C1 segment of cervical spinal cord (tissue), 14 donors: ENCODE data around the gene ALG10B.
"Not testable (repeated sequence)": the region's sequence is repeated elsewhere in the genome, so short reads cannot be mapped to it uniquely, and the experiment has no call there.

Experiments used
- DNase-seq, 14 donors: peaks; one replicate each; lab custom pipeline; 2025; lab: John Stamatoyannopoulos, UW

Gene ALG10B, protein sequence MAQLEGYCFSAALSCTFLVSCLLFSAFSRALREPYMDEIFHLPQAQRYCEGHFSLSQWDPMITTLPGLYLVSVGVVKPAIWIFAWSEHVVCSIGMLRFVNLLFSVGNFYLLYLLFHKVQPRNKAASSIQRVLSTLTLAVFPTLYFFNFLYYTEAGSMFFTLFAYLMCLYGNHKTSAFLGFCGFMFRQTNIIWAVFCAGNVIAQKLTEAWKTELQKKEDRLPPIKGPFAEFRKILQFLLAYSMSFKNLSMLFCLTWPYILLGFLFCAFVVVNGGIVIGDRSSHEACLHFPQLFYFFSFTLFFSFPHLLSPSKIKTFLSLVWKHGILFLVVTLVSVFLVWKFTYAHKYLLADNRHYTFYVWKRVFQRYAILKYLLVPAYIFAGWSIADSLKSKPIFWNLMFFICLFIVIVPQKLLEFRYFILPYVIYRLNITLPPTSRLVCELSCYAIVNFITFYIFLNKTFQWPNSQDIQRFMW

GRCh38 chr12:38316391-38317129 lies at the start of gene ALG10B:
Gene ALG10B, plus strand, starts transcription at chr12:38316774. Its CDS starts 120 bp downstream, at chr12:38316894.
- peak; percentile 60 to 98 (median 92) for DNase-seq

DNA sequence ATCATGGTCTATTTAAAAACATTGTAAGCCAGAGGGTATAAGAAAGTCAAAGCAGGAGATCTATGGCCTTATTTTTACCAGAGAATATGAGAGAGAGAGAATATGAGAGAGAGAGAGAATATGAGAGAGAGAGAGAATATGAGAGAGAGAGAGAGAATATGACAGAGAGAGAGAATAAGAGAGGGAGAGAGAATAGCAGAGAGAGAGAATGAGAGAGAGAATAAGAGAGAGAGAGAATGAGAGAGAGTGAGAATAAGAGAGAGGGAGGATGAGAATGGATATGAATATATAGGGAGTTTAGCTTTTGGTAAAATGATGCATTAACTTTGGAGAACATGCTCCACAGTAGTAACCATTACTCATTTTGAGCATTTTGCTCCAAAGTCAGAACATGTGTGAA lies 48.0 kb upstream of the ALG10B start:
- no peak for DNase-seq

DNA sequence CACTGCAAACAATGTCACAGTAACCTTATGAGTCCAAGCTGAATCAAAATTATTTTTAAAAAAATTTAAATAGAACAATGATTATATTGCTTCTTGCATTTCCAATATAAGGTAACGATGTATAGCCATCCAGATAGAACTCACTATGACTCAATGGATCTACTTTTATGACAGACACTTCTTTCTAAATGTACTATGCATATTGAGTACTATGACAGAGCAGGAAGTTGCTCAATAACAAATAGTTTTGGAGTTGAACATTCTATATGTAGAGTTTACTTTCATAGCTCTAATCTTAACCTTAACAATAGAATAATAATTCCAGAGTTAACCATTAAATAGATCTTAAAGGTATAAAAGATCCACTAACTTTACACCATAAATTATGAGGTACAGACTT lies 46.7 kb upstream of the ALG10B start:
- no peak for DNase-seq

DNA sequence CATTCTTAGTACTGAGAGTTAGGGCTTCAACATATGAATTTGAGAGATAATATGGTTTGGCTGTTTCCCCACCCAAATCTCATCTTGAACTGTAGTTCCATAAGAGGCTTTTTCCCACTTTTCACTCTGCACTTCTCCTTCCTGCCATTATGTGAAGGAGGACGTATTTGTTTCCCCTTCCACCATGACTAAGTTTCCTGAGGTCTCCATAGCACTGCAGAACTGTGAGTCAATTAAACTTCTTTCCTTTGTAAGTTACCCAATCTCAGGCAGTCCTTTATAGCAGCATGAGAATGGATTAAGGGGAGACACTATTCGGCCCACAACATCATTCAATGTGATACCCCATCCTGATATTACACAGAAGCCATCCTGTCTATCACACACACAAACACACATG lies 36.8 kb upstream of the ALG10B start:
- DNase-seq = no peak

DNA sequence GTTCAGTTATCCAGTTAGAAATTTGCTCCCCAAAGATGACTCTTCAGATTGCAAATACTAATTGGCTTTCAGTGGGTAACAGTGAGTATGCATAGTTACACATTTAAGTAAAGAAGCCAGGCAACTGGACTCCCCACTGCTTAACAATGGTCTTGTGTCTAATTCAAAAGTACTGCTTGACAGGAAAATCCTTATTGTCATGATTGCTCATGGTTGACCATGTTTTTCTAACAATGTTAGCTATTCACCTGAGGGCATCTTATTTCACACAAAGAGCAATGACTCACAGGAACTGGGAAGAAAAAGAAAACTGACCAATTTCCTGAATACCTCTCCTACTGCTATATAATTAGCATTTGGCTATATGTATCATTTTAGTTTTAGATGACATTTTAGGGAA lies 33.7 kb upstream of the ALG10B start:
- no peak for DNase-seq

DNA sequence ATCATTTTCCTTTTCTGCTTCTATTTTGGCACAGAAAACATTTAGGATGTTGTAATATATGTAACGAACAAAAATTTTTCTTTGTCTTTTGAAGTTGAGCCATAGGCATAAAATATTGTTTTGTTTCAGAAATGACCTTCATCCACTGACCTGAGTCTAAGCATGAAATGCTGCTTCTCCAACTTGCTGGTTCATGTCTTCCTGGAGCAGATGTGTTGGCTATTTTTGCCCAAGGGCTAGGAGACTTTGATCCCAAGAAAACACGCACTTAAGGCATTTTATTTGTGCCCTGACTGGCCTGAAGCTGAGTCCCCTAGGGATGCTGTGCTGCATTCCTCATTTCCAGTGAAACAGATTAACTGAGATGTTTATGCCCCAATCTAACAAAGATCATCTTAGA lies 27.2 kb upstream of the ALG10B start:
- DNase-seq = no peak

GRCh38 chr12:38291160-38291559 lies 25.4 kb upstream of the ALG10B start:
- DNase-seq = no peak

- not testable (repeated sequence) for DNase-seq
Measured at GRCh38 chr12:38302972-38303371, 13.6 kb upstream of the ALG10B start.

GRCh38 chr12:38321966-38322365 lies 5.4 kb downstream of the ALG10B start:
- not testable (repeated sequence) for DNase-seq

GRCh38 chr12:38324912-38325311 lies 8.3 kb downstream of the ALG10B start:
- no peak for DNase-seq

- DNase-seq = no peak
Measured at GRCh38 chr12:38327356-38327755, 10.8 kb downstream of the ALG10B start.

- DNase-seq = peak in 1 of 14 donors; percentile 8
Measured at GRCh38 chr12:38328306-38328895, 11.8 kb downstream of the ALG10B start.

GRCh38 chr12:38330414-38330813 lies 13.8 kb downstream of the ALG10B start:
- not testable (repeated sequence) for DNase-seq

DNA sequence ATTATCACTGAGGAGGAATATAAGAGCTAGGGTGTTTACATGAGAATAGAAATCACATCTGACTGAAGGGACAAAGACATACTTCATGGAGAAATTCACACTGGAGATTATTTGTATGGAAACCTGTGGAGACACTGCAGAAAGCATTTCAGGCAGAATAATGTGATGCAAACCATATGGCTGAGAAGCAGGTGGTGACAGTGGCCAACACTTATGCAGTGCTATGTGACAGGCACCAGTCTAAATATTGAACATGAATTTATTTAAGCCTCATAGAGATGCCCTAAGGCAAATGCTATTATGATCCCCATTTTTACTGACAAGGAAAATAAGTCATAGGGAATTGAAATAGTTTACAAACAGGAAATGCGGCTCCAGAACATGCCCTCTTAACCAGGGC lies 16.2 kb downstream of the ALG10B start:
- no peak for DNase-seq

GRCh38 chr12:38342444-38342843 lies 25.9 kb downstream of the ALG10B start:
- DNase-seq = no peak

DNA sequence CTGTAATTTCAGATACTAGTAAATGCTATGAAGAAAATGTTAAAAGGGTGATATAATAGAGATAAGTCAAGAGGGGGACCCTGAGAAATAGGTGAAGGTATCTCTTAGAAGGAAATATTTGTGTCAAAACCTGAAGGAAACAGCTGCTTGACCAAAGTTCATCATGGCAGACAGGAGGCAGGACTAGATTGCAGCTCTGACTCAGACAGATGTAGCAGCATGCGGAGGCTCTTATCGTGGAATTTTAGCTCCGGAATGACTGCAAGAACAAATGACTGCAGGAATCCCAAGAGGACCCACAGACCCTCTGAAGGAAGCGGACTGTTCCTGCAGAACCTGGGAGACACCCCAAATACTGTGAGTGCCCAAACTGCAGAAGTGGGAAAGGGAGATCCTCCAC lies 26.7 kb downstream of the ALG10B start:
- not testable (repeated sequence) for DNase-seq

DNA sequence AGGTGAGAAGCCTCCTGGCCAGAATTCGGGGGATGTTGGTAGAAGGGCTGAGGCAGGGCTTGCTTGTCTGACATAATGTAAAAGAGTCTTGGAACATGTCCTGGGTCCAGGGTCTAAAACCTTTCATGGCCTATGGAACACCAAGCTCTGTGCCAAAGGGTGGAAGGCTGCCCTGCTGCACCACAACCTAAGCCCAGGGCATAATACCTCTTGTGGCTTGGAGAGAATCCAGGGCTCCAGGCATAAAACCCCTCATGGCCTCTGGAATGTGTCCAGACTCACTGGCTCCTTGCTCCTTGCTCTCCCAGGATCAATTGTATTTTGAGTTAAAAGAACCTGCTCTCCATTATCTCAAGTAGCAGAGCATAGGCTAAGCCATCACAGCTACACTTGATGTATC lies 27.3 kb downstream of the ALG10B start:
- not testable (repeated sequence) for DNase-seq

DNA sequence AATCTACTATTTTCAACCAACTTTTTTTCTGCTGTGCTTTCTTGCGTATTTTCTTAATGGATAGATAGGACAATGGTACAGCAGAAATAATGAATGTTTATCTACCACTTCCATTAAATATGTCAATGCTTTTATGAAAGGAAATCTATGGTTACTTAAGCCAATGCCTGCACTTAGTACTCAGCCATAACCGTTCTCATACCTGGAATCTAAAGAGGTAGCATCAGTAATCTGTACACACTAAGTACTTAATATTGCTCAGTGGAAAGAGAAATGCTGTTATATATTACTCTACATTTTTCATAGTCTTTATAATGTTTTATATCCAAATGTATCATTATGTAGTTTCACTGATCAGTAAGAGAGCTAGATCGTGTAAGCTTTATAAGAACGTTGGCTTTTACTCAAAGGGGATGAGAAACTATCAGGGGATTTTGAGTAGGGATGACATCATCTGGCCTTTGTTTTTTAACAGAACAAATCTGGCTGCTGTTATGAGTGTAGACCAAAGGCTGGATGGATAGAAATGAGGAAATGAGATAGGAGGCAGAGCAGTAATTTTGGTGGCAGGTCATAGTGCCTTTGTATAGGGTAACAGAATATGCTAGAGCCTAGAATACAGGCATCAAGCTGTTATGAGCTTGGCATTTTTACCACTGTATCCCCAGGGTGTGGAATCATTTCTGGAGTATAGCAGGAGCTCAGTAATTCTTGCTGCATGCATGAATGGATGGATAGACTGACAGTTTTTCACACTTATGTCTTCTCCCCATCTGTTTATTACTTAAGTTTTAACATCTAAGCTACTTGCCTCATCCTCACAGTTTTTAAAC lies 34.0 kb downstream of the ALG10B start:
- DNase-seq = no peak

GRCh38 chr12:38351175-38351508 lies 34.6 kb downstream of the ALG10B start:
- DNase-seq = not testable (repeated sequence)

DNA sequence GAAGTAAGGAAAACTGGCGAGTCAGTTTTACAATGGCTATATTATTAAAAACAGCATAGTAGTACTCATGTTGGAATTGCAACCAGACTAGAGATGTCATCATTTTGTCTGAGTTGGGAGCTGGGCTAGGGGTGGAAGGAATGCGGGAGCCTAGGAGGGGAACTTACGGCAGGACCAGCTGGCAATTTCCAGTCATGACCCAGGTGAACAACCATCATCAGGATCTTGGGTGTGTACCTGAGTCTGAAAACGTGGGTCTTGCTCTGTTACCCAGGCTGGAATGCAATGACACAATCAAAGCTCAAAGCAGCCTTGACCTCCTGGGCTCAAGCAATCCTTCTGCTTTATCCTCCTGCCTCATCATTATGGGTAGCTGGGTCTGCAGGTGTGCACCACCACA lies 50.9 kb downstream of the ALG10B start:
- no peak for DNase-seq

- DNase-seq = no peak
Measured at GRCh38 chr12:38370311-38370710, 53.7 kb downstream of the ALG10B start.

- DNase-seq = no peak
Measured at GRCh38 chr12:38373784-38374183, 57.2 kb downstream of the ALG10B start.
